Coronary artery (tissue), 2 donors: Measurements from ENCODE around the gene CIZ1.

Experiments used
- DNase-seq: peaks from one replicate; pipeline ENCODE4 v3.0.0-alpha.2; 2017; ENCODE audit warnings: low spot score
- H3K27ac ChIP-seq, 2 donors: fragments of 200-600 bp; sonication (generic); one replicate each; pipeline ENCODE4 v1.5.1; 2016 to 2019
- H3K4me3 ChIP-seq: fragments of 200-600 bp; sonication (generic); 2 replicates; pipeline ENCODE4 v1.5.1; 2016; ENCODE audit warnings: mild to moderate bottlenecking, moderate library complexity
- CTCF ChIP-seq: fragments of 200-600 bp; sonication (generic); IDR thresholded peaks from one replicate; pipeline ENCODE4 v1.5.1; 2019; ENCODE audit warnings: antibody characterized with exemption

CIZ1 gene

GRCh38 chr9:128211186-128211980, 20.0 kb upstream of the CIZ1 start:
- H3K27ac ChIP-seq: no peak overlapping the region

GRCh38 chr9:128208946-128209669, 17.7 kb upstream of the CIZ1 start:
- TF ChIP-seq CTCF: no peak
- DNase-seq: peak; percentile 67
- Histone ChIP-seq H3K4me3 (no peak overlapping the region), H3K27ac (no peak overlapping the region)

More at GRCh38 chr9:128211186-128211980, 20.0 kb upstream of the CIZ1 start:
- DNase-seq: no peak
- H3K4me3 ChIP-seq: no peak overlapping the region
- no peak for TF ChIP-seq CTCF

- no peak overlapping the region for H3K4me3 ChIP-seq
- H3K27ac ChIP-seq: no peak overlapping the region
- no peak for DNase-seq
- no peak for TF ChIP-seq CTCF
Observed at GRCh38 chr9:128208386-128208785, 17.0 kb upstream of the CIZ1 start.

- H3K27ac ChIP-seq: peak overlapping the region in 1 of 2 donors; percentile 38
- no peak overlapping the region for H3K4me3 ChIP-seq
- peak; percentile 71 for DNase-seq
- no peak for TF ChIP-seq CTCF
Observed at GRCh38 chr9:128206916-128207910, 15.8 kb upstream of the CIZ1 start.

- no peak overlapping the region for H3K27ac ChIP-seq
- no peak overlapping the region for H3K4me3 ChIP-seq
- no peak for TF ChIP-seq CTCF
- no peak for DNase-seq
Observed at GRCh38 chr9:128206484-128206883, 15.1 kb upstream of the CIZ1 start.

- no peak for TF ChIP-seq CTCF
- Histone ChIP-seq H3K27ac (peak overlapping the region in 1 of 2 donors; percentile 65), H3K4me3 (no peak overlapping the region)
- DNase-seq: peak; percentile 69
Observed at GRCh38 chr9:128205296-128205944, 14.0 kb upstream of the CIZ1 start.
